GM12878 (cell line): ENCODE measurements around the gene RNF115. TPM values are rescaled to one million over a fixed set of nuclear protein-coding genes. Genes with fewer than 3 reads are reported as not detected.
A peak's percentile ranks its signal among the peaks of the same experiment; 100 is the strongest.

Source experiments
- BACH1 ChIP-seq: fragments of 450-650 bp; IDR thresholded peaks from 2 replicates; pipeline ENCODE4 v1.6.1; 2017; ENCODE audit warnings: mild to moderate bottlenecking, borderline replicate concordance
- BHLHE40 ChIP-seq, 2 experiments: fragments of 450-650 bp in 1 of 2; IDR thresholded peaks; 2 replicates each; pipeline ENCODE4 v1.6.1; 2011 to 2017; ENCODE audit warnings: low read depth in 2 of 2, borderline replicate concordance in 1 of 2, improper control_type of control experiment in 1 of 2, low read length in 1 of 2, mild to moderate bottlenecking in 1 of 2
- BRCA1 ChIP-seq: IDR thresholded peaks from 2 replicates; pipeline ENCODE4 v1.6.1; 2011; ENCODE audit warnings: low read depth, low read length, improper control_type of control experiment
- CBFB ChIP-seq: IDR thresholded peaks from 2 replicates; pipeline ENCODE4 v1.6.1; 2016; ENCODE audit warnings: antibody characterized with exemption, low read depth
- CHD1 ChIP-seq: IDR thresholded peaks from 2 replicates; pipeline ENCODE4 v1.6.1; 2012; ENCODE audit warnings: low read depth, low read length, improper control_type of control experiment
- DPF2 ChIP-seq: fragments of 450-650 bp; IDR thresholded peaks from 2 replicates; pipeline ENCODE4 v1.6.1; 2017; ENCODE audit warnings: mild to moderate bottlenecking
- EGR1 ChIP-seq, 2 experiments: IDR thresholded peaks; 1 replicate in 1 of 2; 2 replicates in 1 of 2; pipeline ENCODE4 v1.6.1; 2011 to 2012; ENCODE audit warnings: low read depth in 2 of 2, low read length in 2 of 2, borderline replicate concordance in 1 of 2, mild to moderate bottlenecking in 1 of 2, moderate library complexity in 1 of 2
- ETV6 ChIP-seq, 2 experiments: fragments of 450-650 bp in 1 of 2; IDR thresholded peaks in 1 of 2; conservative IDR thresholded peaks in 1 of 2; 2 replicates each; pipeline ENCODE4 v1.6.1; 2014; ENCODE audit warnings: antibody characterized with exemption in 1 of 2, borderline replicate concordance in 1 of 2, low read depth in 1 of 2, mild to moderate bottlenecking in 1 of 2, moderate library complexity in 1 of 2
- FOS ChIP-seq: IDR thresholded peaks from 3 replicates; pipeline ENCODE4 v1.6.1; 2011; ENCODE audit warnings: borderline replicate concordance; ENCODE audit not compliant: insufficient read length; ENCODE audit errors: extremely low read depth
- GABPA ChIP-seq: IDR thresholded peaks from 2 replicates; pipeline ENCODE4 v1.6.1; 2014; ENCODE audit warnings: antibody characterized with exemption, low read depth, mild to moderate bottlenecking, inconsistent platforms
- IKZF1 ChIP-seq: fragments of 450-650 bp; conservative IDR thresholded peaks from 2 replicates; pipeline ENCODE4 v1.6.1; 2017; ENCODE audit warnings: antibody characterized with exemption, mild to moderate bottlenecking
- LARP7 ChIP-seq: fragments of 450-650 bp; IDR thresholded peaks from 2 replicates; pipeline ENCODE4 v1.6.1; 2017; ENCODE audit warnings: mild to moderate bottlenecking
- MEF2A ChIP-seq: IDR thresholded peaks from 2 replicates; pipeline ENCODE4 v1.6.1; 2011; ENCODE audit warnings: low read depth, mild to moderate bottlenecking, low read length, moderate library complexity; ENCODE audit not compliant: insufficient read depth
- NFYA ChIP-seq: IDR thresholded peaks from 2 replicates; pipeline ENCODE4 v1.6.1; 2011; ENCODE audit warnings: low read depth, mild to moderate bottlenecking, low read length, improper control_type of control experiment, borderline replicate concordance
- NR2F1 ChIP-seq: fragments of 450-650 bp; conservative IDR thresholded peaks from 2 replicates; pipeline ENCODE4 v1.6.1; 2017; ENCODE audit warnings: mild to moderate bottlenecking
- PML ChIP-seq: IDR thresholded peaks from 2 replicates; pipeline ENCODE4 v1.6.1; 2012; ENCODE audit warnings: low read length, inconsistent platforms
- POLR2A ChIP-seq: IDR thresholded peaks from 2 replicates; pipeline ENCODE4 v1.6.1; 2011; ENCODE audit warnings: low read depth, mild to moderate bottlenecking, low read length
- POLR2AphosphoS5 ChIP-seq: IDR thresholded peaks from 2 replicates; pipeline ENCODE4 v1.6.1; 2011; ENCODE audit warnings: mild to moderate bottlenecking, low read length, inconsistent platforms
- SIX5 ChIP-seq: IDR thresholded peaks from 2 replicates; pipeline ENCODE4 v1.6.1; 2011; ENCODE audit warnings: mild to moderate bottlenecking, low read depth, low read length, moderate library complexity; ENCODE audit not compliant: severe bottlenecking
- SMARCA5 ChIP-seq: fragments of 450-650 bp; IDR thresholded peaks from 2 replicates; pipeline ENCODE4 v1.6.1; 2017; ENCODE audit warnings: mild to moderate bottlenecking
- TARDBP ChIP-seq: IDR thresholded peaks from 2 replicates; pipeline ENCODE4 v1.6.1; 2016; ENCODE audit warnings: borderline replicate concordance
- USF1 ChIP-seq: IDR thresholded peaks from 2 replicates; pipeline ENCODE4 v1.6.1; 2011; ENCODE audit warnings: borderline replicate concordance, low read depth, mild to moderate bottlenecking, moderate library complexity, mixed read lengths, low read length; ENCODE audit not compliant: insufficient read depth; ENCODE audit errors: extremely low read length
- YY1 ChIP-seq: IDR thresholded peaks from 2 replicates; pipeline ENCODE4 v1.6.1; 2011; ENCODE audit warnings: low read depth, mild to moderate bottlenecking, low read length
- ZNF207 ChIP-seq: fragments of 450-650 bp; IDR thresholded peaks from 2 replicates; pipeline ENCODE4 v1.6.1; 2014; ENCODE audit warnings: antibody characterized with exemption, mild to moderate bottlenecking, borderline replicate concordance
- polyA plus RNA-seq, 11 experiments: library from polyadenylated mRNA; depleted of rRNA in 4 of 11; unstranded in 6 of 11; stranded (reverse) in 5 of 11; fragments of >200 nt; fragmentation: Nextera tagmentation in 4 of 11; fragmentation: Illumina TruSeq in 1 of 11; extraction: Ambion mirVana in 4 of 11; extraction: Trizol in 1 of 11; gene quantifications; 1 replicate in 1 of 11; 2 replicates in 10 of 11; pipeline versions ENCODE4 v1.2.1 to v1.2.3, GENCODE V29; 2011 to 2016; ENCODE audit warnings: inconsistent platforms in 2 of 11, missing spikeins in 2 of 11, low read depth in 1 of 11
- total RNA-seq, 4 experiments: library from RNA; depleted of rRNA in 3 of 4; stranded (reverse); fragments of >200 nt in 3 of 4; fragmentation: Illumina TruSeq in 1 of 4; extraction: Trizol in 1 of 4; gene quantifications; 2 replicates each; pipeline versions ENCODE4 v1.2.1 to v1.2.3, GENCODE V29; 2013 to 2021
- TF ChIP-seq, protein P1 (sequence below): fragments of 450-650 bp; formaldehyde crosslinking; IDR thresholded peaks from 2 replicates; pipeline ENCODE4 v1.5.0; 2022; ENCODE audit warnings: mild to moderate bottlenecking, missing genetic modification characterization
- TF ChIP-seq, protein P2 (sequence below): fragments of 450-650 bp; IDR thresholded peaks from 2 replicates; pipeline ENCODE4 v1.6.1; 2016; ENCODE audit warnings: mild to moderate bottlenecking

The RNF115 gene
- total and polyA plus RNA-seq, 10 of the 15 experiments (the other 5 are each of a cell fraction or from before 2014, with no cell fraction given) = 3.4 to 22.0 (median 12.9) TPM

GRCh38 chr1:145859491-145860023 lies 35.7 kb upstream of the RNF115 start (continued):
- TF ChIP-seq BACH1 (0 out of 2 replicates have a peak, but pooled peaks have one; percentile 41), ETV6 (conservative IDR thresholded peaks at IDR 0.05 in 1 of 2, IDR thresholded peaks at IDR 0.05 in 1 of 2; ENCODE audit: borderline replicate concordance in 1 of 2, low read depth in 1 of 2) (no peak), PML (no peak), NR2F1 (peak; percentile 26; the same call in 1 of the 2 replicates), SMARCA5 (0 out of 2 replicates have a peak, but pooled peaks have one; percentile 24), USF1 (no peak), ZNF207 (no peak; the same call in 1 of the 2 replicates), POLR2AphosphoS5 (peak; percentile 37; the same call in 1 of the 2 replicates), CBFB (no peak), YY1 (peak; percentile 32; the same call in 1 of the 2 replicates), GABPA (no peak), EGR1 (IDR thresholded peaks at IDR 0.05; ENCODE audit: borderline replicate concordance in 1 of 2, low read depth in 2 of 2, low read length in 2 of 2) (no peak; a peak in 1 of 3 replicates), IKZF1 (peak; percentile 68), FOS (no peak), POLR2A (peak; percentile 67), TARDBP (no peak), MEF2A (no peak), CHD1 (no peak), BHLHE40 (IDR thresholded peaks at IDR 0.05; ENCODE audit: borderline replicate concordance in 1 of 2, low read depth in 2 of 2, low read length in 1 of 2) (peak in 1 of 2 experiments; percentile 23; a peak in 1 of 4 replicates), LARP7 (peak; percentile 64; the same call in 1 of the 2 replicates), DPF2 (peak; percentile 68; the same call in 1 of the 2 replicates), BRCA1 (no peak), SIX5 (no peak), NFYA (no peak)
- TF ChIP-seq, protein P1, sequence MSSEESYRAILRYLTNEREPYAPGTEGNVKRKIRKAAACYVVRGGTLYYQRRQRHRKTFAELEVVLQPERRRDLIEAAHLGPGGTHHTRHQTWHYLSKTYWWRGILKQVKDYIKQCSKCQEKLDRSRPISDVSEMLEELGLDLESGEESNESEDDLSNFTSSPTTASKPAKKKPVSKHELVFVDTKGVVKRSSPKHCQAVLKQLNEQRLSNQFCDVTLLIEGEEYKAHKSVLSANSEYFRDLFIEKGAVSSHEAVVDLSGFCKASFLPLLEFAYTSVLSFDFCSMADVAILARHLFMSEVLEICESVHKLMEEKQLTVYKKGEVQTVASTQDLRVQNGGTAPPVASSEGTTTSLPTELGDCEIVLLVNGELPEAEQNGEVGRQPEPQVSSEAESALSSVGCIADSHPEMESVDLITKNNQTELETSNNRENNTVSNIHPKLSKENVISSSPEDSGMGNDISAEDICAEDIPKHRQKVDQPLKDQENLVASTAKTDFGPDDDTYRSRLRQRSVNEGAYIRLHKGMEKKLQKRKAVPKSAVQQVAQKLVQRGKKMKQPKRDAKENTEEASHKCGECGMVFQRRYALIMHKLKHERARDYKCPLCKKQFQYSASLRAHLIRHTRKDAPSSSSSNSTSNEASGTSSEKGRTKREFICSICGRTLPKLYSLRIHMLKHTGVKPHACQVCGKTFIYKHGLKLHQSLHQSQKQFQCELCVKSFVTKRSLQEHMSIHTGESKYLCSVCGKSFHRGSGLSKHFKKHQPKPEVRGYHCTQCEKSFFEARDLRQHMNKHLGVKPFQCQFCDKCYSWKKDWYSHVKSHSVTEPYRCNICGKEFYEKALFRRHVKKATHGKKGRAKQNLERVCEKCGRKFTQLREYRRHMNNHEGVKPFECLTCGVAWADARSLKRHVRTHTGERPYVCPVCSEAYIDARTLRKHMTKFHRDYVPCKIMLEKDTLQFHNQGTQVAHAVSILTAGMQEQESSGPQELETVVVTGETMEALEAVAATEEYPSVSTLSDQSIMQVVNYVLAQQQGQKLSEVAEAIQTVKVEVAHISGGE = no peak
- TF ChIP-seq, protein P2, sequence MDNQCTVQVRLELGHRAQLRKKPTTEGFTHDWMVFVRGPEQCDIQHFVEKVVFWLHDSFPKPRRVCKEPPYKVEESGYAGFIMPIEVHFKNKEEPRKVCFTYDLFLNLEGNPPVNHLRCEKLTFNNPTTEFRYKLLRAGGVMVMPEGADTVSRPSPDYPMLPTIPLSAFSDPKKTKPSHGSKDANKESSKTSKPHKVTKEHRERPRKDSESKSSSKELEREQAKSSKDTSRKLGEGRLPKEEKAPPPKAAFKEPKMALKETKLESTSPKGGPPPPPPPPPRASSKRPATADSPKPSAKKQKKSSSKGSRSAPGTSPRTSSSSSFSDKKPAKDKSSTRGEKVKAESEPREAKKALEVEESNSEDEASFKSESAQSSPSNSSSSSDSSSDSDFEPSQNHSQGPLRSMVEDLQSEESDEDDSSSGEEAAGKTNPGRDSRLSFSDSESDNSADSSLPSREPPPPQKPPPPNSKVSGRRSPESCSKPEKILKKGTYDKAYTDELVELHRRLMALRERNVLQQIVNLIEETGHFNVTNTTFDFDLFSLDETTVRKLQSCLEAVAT = no peak
